Kidney (tissue), 14 donors: ENCODE results near the gene RAPGEF6. TPM values are rescaled to one million over a fixed set of nuclear protein-coding genes. Genes with fewer than 3 reads are reported as not detected.

Source experiments
- DNase-seq, 5 donors: peaks; one replicate each; pipeline ENCODE4 v3.0.0-alpha.2; 2013 to 2020
- FAIRE-seq: peaks from 2 replicates; lab custom pipeline; 2012; peaks lifted over from hg19 to GRCh38; lab: Jason Lieb, UNC
- H3K27ac ChIP-seq, 2 donors: one replicate each; pipeline ENCODE4 v1.7.0; 2013; ENCODE audit warnings: low read depth in 2 of 2, low read length in 2 of 2, inconsistent platforms in 1 of 2
- H3K27me3 ChIP-seq: one replicate; pipeline ENCODE4 v1.7.1; 2013; ENCODE audit warnings: low read length, inconsistent platforms; ENCODE audit not compliant: control insufficient read depth, insufficient read depth
- H3K36me3 ChIP-seq, 3 donors: one replicate each; pipeline versions ENCODE4 v1.7.0 to v1.7.1; 2013; ENCODE audit warnings: low read length in 3 of 3, control low read depth in 1 of 3, inconsistent platforms in 1 of 3; ENCODE audit not compliant: insufficient read depth in 3 of 3, control insufficient read depth in 2 of 3
- H3K4me1 ChIP-seq, 3 donors: one replicate each; pipeline versions ENCODE4 v1.7.0 to v1.7.1; 2013; ENCODE audit warnings: low read length in 3 of 3, inconsistent platforms in 1 of 3, low read depth in 1 of 3; ENCODE audit not compliant: control insufficient read depth in 2 of 3, insufficient read depth in 2 of 3
- H3K4me3 ChIP-seq, 3 donors: one replicate each; pipeline versions ENCODE4 v1.7.0 to v1.8.1; 2013; ENCODE audit warnings: low read length in 3 of 3, control low read depth in 1 of 3, inconsistent platforms in 1 of 3
- H3K9ac ChIP-seq, 3 donors: one replicate each; pipeline versions ENCODE4 v1.7.0 to v1.7.1; 2013; ENCODE audit warnings: low read length in 3 of 3, control low read depth in 1 of 3, inconsistent platforms in 1 of 3
- H3K9me3 ChIP-seq, 3 donors: one replicate each; pipeline versions ENCODE4 v1.7.0 to v1.7.1; 2013; ENCODE audit warnings: low read length in 3 of 3, control low read depth in 1 of 3, inconsistent platforms in 1 of 3; ENCODE audit not compliant: control insufficient read depth in 2 of 3, insufficient read depth in 1 of 3
- CTCF ChIP-seq: IDR thresholded peaks from 3 replicates; pipeline ENCODE4 v1.5.1; 2012; ENCODE audit warnings: mild to moderate bottlenecking, moderate library complexity, borderline replicate concordance; ENCODE audit not compliant: insufficient read depth; ENCODE audit errors: extremely low read depth
- intact Hi-C: fragments of 100-400 bp; cut with DNase I; formaldehyde crosslinking; loops from one replicate; pipeline ENCODE4 v1.11.1; 2022
- polyA plus RNA-seq: library from polyadenylated mRNA; stranded (reverse); fragments of 350-450 nt; fragmentation: Illumina TruSeq; extraction: RNeasy Lipid Tissue Mini Kit (QIAGEN cat#74804); gene quantifications from one replicate; pipeline ENCODE4 v1.2.3, GENCODE V29; 2014; ENCODE audit warnings: low read depth, low replicate concordance; ENCODE audit not compliant: insufficient read depth
- total RNA-seq: library from RNA; stranded (reverse); fragmentation: NEBNext Ultra II Directional; extraction: Animal tissue kit (Norgen Biotek cat#: 25700); gene quantifications from one replicate; pipeline ENCODE4 v1.2.1, GENCODE V29; 2021
- donor health status: control.
- donor health status: control.
- donor health status: control.
- donor health status: control.
- donor health status: control.
- donor health status: DM: yes; HTN: yes; CAD: no.
- donor health status: Normal renal cell carcinoma (clear cell type).

RAPGEF6 gene
- total and polyA plus RNA-seq, 2 donors from 2014 or later = 1.8 to 28.6 TPM

- no peak for DNase-seq
- H3K27ac ChIP-seq = no peak overlapping the region
- no peaks in the 10 kb centered on the region for H3K4me1 ChIP-seq
- H3K9me3 ChIP-seq = no peaks in the 10 kb centered on the region
- intact Hi-C loops = no loop called here
- no peak overlapping the region for H3K4me3 ChIP-seq
- no peaks in the 10 kb centered on the region for H3K36me3 ChIP-seq
- no peak for TF ChIP-seq CTCF
- no peak for FAIRE-seq
- no peak overlapping the region for H3K9ac ChIP-seq
- H3K27me3 ChIP-seq = no peaks in the 10 kb centered on the region
These were observed 95.8 kb downstream of the RAPGEF6 start for GRCh38 chr5:131539251-131539650.

GRCh38 chr5:131538177-131538593 lies 96.8 kb downstream of the RAPGEF6 start:
- no peak for DNase-seq
- FAIRE-seq = no peak
- intact Hi-C loops = no loop called here
- Histone ChIP-seq H3K36me3 (no peaks in the 10 kb centered on the region), H3K27ac (no peak overlapping the region), H3K4me3 (no peak overlapping the region), H3K9ac (no peak overlapping the region), H3K9me3 (no peaks in the 10 kb centered on the region), H3K4me1 (no peaks in the 10 kb centered on the region), H3K27me3 (no peaks in the 10 kb centered on the region)
- no peak for TF ChIP-seq CTCF

- intact Hi-C loops = no loop called here
- H3K9ac ChIP-seq = no peak overlapping the region
- DNase-seq (no peak), FAIRE-seq (no peak)
- H3K27me3 ChIP-seq = no peaks in the 10 kb centered on the region
- no peak overlapping the region for H3K27ac ChIP-seq
- no peak for TF ChIP-seq CTCF
- H3K36me3 ChIP-seq = no peaks in the 10 kb centered on the region
- H3K4me1 ChIP-seq = no peaks in the 10 kb centered on the region
- H3K4me3 ChIP-seq = no peak overlapping the region
- no peaks in the 10 kb centered on the region for H3K9me3 ChIP-seq
These were observed 98.1 kb downstream of the RAPGEF6 start for GRCh38 chr5:131536850-131537448.
